Tibial nerve (tissue), 3 donors: ENCODE results near the gene MARCHF3.

Source experiments
- CTCF ChIP-seq, 5 experiments: fragments of 200-600 bp in 3 of 5; fragments of 450-650 bp in 2 of 5; sonication (generic) in 3 of 5; IDR thresholded peaks; one replicate each; pipeline ENCODE4 v1.5.1; 2016 to 2019; ENCODE audit warnings: antibody characterized with exemption in 5 of 5, mild to moderate bottlenecking in 3 of 5, moderate library complexity in 2 of 5
- POLR2A ChIP-seq, 2 donors: fragments of 450-650 bp; IDR thresholded peaks; one replicate each; pipeline ENCODE4 v1.6.1; 2017; ENCODE audit warnings: antibody characterized with exemption in 2 of 2, mild to moderate bottlenecking in 2 of 2, moderate library complexity in 2 of 2

GRCh38 chr5:126897851-126898630, 132.3 kb downstream of the MARCHF3 start:
- TF ChIP-seq CTCF (IDR thresholded peaks at IDR 0.05) (no peak), POLR2A (IDR thresholded peaks at IDR 0.05) (no peak)
